ENCODE data around the gene ATAD3A. TPM values are rescaled to one million over a fixed set of nuclear protein-coding genes. Genes with fewer than 3 reads are reported as not detected.
"Not testable (repeated sequence)": the region's sequence is repeated elsewhere in the genome, so short reads cannot be mapped to it uniquely, and the experiment has no call there.

The ATAD3A gene
- total RNA-seq, 1 donor from 2014 or later = 26.2 TPM

DNA sequence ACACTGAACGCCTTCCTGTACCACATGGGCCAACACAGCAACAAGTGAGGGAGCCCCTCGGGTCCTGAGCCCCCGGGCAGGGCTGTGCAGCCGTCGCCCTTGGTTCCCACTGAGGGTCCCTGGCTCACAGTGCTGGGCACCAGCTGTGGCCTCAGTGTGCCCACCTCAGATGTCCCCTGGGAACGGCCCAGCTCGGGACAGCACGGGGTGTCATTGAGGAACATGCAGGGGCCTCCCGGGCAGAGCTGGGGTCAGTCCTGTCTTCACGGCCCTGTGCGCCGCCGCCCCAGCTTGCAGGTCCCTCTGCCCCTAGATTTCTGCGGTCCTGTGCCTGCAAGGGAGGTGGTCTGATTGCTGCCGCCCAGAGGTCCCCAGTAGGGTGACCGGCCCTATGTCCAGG lies 22.7 kb upstream of the ATAD3A start:
- no peak for DNase-seq (ENCODE audit: low spot score)

DNA sequence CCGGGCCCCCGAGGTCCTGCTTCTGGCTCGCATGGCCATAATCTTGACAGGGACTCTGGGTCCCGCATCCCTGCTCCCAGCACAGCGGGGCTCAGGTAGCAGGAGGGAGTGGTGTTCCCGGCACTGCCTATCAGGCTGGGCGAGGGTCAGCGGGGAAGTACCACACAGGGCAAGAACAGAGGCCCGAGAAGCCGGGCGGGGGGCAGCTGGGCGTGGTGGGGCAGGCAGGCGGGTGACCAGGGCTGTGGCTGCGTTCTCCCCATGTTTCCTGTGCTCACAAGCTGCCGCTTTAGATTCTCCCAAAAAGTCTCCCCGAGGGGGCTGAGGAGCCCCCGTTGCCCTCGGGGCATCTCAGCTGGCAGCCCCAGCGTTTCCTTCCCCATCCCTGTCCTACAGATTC lies 22.1 kb upstream of the ATAD3A start:
- no peak for DNase-seq (ENCODE audit: low spot score)

DNA sequence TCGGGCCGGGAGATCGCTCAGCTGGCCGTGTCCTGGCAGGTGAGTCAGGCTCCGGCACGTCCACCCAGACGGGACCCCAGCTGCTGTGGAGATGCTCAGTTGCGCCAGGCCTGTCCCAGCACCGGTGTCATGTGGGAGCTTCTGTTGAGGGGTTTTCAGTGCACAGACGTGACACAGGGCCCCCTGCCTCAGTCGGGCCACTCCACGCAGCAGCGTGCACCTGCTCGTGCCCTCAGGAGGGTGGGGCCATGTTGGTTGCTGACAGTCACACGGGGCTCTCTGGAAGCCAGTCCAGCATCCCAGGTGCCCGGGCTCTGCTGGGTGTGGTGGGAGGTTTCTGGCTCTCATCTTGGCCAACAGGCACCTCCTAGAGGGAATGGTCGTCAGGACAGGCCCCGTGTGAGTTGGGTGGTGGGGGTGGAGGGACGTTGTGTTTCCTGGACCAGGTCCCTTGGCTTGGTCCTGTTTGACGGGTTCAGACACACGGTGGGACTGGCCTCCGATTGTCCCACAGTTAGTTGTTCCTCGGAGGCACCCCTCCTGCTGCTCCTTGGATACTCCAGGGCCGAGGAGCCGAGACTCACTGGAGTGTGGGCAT lies 21.2 kb upstream of the ATAD3A start:
- DNase-seq (ENCODE audit: low spot score) = no peak

DNA sequence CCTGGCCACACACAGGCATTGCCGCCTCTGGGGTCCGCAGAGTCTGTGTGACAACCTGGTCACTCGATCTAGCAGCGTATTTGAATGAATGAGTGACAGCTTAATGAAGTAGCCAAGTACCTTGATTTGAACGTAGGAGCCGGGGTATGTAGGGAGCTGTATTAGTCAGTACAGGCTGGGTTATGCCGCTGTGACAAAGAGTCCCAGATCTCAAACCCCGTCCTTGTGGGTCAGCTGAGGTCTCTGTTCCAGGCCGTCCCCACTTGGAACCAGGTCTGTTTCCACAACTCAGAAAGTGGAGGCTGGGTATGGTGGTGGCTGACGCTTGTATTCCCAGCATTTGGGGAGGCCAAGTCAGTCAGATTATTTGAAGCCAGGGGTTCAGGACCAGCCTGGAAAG lies 20.4 kb upstream of the ATAD3A start:
- no peak for DNase-seq (ENCODE audit: low spot score)

DNA sequence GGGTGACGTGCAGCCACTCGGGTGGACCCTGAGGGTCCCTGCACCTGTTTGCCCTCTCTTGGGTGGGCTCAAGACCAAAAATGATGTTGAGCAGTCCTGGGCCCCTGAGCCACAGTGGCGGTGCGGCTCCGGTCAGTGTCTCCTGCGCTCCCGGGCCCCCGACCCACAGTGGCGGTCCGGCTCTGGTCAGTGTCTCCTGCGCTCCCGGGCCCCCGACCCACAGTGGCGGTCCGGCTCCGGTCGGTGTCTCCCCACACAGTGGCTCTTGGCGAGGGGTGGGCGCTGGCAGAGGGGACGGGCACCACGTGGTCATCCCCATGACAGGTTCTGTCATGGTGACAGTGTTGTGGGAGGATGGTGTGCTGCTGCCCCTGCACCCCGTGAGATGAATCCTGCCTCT lies 17.7 kb upstream of the ATAD3A start:
- DNase-seq (ENCODE audit: low spot score) = not testable (repeated sequence)

DNA sequence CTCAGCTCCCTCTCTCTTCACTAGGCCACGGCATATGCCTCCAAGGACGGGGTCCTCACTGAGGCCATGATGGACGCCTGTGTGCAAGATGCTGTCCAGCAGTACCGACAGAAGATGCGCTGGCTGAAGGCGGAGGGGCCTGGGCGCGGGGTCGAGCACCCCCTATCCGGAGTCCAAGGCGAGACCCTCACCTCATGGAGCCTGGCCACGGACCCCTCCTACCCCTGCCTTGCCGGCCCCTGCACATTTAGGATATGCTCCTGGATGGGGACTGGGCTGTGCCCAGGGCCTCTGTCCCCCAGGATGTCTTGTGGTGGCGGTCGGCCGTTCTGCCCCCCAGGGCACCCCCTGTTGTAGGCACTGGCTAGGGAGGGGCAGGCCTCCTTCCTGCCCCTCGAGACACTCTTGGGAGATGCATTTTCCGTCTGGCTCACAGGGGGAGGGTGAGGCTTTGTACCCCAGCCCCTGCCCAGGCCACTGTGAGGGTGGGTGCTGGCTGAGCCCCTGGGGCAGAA lies 16.4 kb upstream of the ATAD3A start:
- DNase-seq (ENCODE audit: low spot score) = not testable (repeated sequence)

DNA sequence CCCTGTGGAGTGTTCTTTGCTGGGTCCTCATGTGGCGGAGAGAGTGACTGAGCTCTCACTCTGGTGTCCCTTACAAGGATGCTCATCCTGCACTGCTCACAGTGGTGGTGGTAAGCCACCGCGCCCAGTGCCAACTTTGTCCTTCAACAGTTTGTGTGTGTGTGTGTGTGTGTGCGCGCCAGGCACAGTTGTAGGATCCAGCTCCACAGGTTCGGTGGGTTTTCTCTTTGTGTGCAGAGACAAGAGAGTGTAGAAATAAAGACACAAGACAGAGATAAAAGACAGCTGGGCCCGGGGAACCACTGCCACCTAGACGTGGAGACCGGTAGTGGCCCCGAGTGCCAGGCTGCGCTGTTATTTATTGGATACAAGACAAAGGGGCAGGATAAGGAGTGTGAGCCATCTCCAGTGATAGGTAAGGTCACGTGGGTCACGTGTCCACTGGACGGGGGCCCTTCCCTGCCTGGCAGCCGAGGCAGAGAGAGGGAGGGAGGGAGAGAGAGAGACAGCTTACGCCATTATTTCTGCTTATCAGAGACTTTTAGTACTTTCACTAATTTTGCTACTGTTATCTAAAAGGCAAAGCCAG lies 7.1 kb upstream of the ATAD3A start:
- DNase-seq (ENCODE audit: low spot score) = peak; percentile 91

DNA sequence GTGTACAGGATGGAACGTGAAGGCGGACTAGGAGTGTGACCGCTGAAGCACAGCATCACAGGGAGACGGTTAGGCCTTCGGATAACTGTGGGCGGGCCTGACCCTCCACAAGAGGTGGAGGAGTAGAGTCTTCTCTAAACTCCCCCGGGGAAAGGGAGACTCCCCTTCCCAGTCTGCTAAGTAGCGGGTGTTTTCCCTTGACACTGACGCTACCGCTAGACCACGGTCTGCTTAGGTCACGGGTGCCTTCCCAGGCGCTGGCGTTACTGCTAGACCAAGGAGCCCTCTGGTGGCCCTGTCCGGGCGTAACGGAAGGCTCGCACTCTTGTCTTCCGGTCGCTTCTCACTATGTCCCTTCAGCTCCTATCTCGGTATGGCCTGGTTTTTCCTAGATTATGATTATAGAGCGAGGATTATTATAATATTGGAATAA lies 6.6 kb upstream of the ATAD3A start:
- DNase-seq (ENCODE audit: low spot score) = not testable (repeated sequence)

DNA sequence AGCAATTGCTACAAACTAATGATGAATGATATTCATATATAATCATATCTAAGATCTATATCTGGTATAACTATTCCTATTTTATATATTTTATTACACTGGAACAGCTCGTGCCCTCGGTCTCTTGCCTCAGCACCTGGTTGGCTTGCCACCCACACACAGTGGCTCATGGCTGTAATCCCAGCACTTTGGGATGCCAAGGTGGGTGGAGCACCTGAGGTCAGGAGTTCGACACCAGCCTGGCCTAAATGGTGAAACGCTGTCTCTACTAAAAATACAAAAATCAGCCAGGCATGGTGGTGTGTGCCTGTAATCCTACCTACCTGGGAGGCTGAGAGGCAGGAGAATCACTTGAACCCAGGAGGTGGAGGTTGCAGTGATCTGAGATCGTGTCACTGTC lies 6.2 kb upstream of the ATAD3A start:
- not testable (repeated sequence) for DNase-seq (ENCODE audit: low spot score)

DNA sequence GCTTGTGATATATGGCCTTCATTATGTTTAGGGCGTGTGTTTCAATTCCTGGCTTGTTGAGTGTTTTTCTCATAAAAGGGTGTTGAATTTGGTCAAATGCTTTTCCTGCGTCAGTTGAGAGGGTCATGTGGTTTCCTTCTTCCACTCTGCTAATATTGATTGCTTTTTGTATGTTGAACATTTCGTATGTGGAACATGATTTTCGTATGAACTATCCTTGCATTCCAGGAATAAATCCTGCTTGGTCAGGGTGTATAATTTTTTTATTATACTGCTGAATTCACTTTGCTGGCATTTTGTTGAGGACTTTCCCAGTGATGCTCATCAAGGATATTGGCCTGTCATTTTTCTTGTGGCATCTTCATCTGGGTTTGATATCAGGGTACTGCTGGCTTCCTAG lies 4.7 kb upstream of the ATAD3A start:
- no peak for DNase-seq (ENCODE audit: low spot score)

DNA sequence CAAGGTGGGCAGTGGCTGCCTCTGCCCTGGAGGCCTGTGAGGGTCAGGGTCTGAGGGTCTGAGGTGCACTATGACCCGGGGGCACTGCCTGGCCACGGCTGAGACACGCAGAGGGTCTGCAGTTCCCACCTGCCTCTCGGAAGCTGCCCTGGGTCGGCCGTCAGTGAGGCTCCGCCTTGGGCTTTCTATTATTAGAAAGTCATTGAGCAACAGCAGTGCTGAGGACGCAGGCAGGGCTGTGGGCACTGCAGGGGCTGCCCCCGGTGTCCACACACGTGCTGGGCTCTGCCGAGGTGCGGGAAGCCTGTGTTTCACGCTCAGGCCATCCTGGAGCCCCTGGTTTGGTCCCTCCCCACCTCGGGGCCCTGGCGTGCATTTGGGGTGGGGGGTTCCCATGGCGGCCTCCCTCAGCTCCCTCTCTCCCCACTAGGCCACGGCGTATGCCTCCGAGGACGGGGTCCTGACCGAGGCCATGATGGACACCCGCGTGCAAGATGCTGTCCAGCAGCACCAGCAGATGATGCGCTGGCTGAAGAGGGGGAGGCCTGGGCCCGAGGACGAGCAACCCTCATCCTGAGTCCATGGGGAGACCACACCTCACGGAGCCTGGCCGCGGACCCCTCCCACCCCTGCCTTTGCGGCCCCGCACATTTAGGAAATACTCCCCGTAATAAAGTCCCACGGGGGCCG lies 3.0 kb upstream of the ATAD3A start:
- DNase-seq (ENCODE audit: low spot score) = not testable (repeated sequence)

DNA sequence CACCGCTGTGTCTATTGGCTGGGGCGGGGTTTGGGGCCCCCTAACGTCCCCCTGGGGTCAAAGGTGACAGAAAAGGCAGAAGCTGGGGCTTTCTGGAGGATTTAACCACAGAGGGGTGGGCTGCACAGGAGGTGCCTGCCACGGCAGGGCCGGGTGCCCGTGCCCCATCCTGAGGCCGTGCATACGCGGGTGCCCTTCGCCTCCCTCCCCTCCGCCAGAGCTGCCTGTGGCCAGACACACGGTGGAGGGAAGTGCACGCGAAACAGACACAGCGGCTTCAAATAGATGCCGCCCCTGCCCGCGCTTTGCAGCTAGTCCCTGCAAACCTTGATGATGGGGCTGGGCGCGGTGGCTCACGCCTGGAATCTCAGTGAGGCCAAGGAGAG lies 2.5 kb upstream of the ATAD3A start:
- DNase-seq (ENCODE audit: low spot score) = not testable (repeated sequence)

DNA sequence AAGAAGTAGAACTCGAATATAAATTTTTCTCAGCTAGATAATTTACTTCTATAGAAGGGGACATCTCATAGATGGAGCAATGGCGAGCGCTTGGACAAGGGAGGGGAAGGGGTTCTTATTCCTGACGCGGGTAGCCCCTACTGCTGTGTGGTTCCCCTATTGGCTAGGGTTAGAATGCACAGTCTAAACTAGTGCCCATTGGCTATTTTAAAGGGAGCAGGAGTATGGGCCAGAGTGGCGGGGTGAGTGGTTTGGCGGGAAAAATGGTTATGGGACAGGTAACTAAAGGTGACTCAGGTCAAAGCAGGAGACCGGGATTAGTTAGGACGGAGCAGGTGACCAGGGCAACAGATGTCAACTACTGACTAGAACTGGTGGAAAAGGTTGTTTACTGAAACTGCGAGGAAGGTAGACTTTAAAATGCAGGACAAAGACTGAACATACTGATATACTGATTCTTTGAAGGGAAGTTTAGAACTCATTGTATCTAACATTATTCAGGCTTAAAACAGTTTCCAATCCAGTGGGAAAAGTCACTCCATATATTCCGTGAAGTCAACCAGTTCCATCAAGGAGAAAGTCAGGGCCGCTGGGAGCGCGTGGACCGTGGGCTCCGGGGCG lies 940 bp upstream of the ATAD3A start:
- no peak for DNase-seq (ENCODE audit: low spot score)

DNA sequence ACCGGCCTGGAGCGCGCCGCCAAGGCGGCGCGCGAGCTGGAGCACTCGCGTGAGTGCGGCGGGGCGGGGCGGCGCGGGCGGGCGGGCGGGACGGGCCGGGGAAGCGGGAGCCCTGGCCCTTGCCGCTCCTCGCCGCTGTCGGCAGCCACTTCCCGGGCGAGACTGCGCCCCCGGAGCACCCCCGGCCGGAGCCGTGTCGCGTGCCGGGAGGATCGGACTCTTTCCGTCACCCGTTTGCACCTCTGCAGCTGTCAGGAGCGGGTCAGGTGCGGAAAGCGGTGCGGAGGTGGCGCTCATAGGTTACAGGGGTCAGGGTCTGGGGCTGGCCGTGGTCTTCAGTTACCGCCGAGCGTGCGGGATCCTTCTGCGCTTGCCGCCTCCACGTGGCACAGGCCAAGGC lies 463 bp downstream of the ATAD3A start:
- DNase-seq (ENCODE audit: low spot score) = not testable (repeated sequence)

DNA sequence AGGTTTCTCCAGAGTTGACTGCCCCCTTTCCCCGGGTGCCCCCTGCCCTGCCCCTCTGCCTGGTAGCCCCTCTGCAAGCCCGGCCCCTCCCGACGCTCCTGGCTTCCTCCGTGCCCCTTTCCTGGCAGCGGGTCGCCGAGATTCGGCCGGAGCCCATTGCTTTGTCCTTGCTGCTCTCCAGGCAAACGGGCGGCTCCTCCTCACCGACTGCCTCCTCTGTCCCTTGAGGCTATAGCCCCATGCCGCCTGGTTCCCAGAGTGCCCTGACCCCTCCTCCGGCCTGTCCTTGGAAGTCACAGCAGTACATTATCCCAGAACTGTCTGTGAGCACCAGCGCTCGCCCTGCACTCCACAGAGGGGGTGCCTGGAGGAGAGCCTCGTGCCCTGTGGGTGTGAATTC lies 1.7 kb downstream of the ATAD3A start:
- not testable (repeated sequence) for DNase-seq (ENCODE audit: low spot score)

DNA sequence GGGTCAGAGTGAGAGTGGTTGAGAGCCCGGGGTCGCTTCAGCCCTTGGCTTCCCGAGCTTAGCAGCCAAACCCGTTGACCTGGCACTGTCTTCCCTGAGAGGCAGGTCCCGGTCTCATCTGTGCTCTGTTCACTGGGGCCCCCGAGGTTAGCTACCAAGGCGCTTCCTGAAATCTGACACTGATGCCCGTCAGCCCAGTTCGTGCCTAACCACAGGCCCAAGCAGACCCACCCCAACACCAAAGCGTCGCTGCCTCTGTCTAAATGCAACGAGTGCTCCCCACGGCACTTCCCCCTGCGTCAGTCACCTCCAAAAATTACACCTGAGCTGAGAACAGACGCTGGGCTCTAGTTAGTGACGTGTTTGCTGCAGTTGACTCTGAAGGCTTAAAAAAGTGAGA lies 2.4 kb downstream of the ATAD3A start:
- DNase-seq (ENCODE audit: low spot score) = not testable (repeated sequence)

DNA sequence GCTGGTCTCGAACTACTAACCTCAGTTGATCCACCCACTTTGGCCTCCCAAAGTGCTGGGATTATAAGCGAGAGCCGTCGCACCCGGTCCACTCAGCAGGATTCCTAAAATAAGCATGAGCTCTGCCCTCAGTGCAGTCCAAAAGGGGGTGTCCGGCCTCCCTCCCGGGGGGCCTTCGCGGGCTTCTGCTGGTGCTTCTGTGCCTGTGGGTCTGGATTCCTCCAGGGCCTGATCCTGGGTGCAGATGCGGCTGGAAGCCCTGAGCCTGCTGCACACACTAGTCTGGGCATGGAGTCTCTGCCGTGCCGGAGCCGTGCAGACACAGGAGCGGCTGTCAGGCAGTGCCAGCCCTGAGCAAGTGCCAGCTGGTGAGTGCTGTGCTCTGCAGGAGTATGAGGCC lies 5.0 kb downstream of the ATAD3A start:
- DNase-seq (ENCODE audit: low spot score) = not testable (repeated sequence)

DNA sequence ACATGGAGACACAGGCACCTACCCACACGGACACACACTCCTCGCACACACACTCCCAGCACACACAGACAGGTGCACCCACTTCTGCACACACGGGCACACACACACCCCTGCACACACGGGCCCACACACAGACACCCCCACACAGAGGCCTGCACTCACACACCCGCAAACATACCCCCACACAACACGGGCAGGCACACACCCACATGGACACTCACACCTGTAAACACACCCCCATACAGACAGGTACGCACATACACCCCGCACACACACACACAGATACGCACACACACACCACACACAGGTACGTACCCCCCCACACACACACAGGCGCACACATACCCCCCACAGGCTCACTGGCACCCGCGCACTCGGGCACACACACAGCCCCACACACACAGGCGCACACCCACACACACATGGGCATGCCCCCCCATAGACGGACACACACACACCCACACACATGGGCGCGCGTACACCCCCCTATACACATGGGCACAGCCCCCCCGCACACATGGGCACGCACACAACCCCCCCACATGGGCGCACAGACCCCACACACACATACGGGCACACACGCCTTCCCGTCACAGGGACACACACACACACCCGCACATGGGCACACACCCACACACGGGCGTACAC lies 6.1 kb downstream of the ATAD3A start:
- DNase-seq (ENCODE audit: low spot score) = no peak

DNA sequence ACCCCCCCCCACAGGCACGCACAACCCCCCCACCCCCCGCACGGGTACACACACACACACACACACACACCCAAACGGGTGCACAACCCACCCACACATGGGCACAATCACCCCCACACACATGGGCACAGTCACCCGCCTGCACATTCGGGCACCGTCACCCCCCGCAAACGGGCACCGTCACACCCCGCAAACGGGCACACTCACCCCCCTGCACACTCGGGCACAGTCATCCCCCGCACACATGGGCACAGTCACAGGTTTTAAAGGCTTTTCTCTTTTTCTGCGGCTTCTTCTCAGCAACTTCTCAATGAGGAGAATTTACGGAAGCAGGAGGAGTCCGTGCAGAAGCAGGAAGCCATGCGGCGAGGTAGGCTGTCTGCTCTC lies 6.7 kb downstream of the ATAD3A start:
- DNase-seq (ENCODE audit: low spot score) = not testable (repeated sequence)

DNA sequence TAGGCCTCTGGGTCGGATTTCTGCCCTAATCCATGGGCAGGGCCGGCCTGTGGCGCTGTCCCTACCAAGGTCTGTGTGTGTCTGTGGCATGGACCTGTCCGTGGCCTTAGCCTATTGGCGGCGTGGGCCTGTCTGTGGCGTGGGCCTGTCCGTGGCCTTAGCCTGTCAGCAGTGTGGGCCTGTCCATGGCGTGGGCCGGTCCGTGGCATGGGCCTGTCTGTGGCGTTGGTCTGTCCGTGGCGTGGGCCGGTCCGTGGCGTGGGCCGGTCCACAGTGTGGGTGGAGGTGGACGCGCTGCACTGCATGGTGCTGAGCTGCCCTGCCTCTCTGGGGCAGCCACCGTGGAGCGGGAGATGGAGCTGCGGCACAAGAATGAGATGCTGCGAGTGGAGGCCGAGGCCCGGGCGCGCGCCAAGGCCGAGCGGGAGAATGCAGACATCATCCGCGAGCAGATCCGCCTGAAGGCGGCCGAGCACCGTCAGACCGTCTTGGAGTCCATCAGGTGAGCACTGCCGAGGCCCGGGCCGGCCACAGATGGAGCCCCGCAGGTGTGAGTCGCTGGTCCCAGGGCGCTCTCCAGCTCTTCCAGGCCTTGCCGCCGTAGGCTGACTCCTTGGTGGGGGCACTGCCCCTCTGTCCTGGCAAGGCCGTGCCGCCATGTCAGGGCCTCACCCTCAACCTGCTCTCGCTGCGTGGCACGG lies 8.0 kb downstream of the ATAD3A start:
- not testable (repeated sequence) for DNase-seq (ENCODE audit: low spot score)

DNA sequence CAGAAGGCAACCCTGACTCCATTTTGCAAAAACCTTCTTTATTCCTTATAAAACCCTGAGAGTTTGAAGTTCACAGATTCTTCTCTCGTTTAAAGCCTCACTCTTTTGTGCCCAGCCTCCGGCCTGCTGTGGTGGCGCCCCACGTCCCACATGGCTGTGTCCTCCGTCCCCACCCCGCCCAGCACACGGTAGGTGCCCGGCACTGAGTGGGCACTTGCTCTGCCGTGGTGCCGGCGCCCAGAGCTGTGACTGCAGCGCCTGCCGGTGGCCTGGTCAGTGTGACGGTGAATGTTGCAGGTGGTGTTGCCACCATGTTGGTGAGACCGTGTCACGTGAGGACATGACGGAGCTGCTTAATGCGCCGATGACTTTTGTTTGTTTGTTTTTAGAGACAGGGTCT lies 9.4 kb downstream of the ATAD3A start:
- no peak for DNase-seq (ENCODE audit: low spot score)
